Breast epithelium (tissue), 4 donors: ENCODE results near the gene BIN1. TPM values are rescaled to one million over a fixed set of nuclear protein-coding genes. Genes with fewer than 3 reads are reported as not detected.

Source experiments
- DNase-seq, 2 donors: peaks; one replicate each; pipeline ENCODE4 v3.0.0-alpha.2; 2019; ENCODE audit warnings: low spot score in 2 of 2
- H3K27ac ChIP-seq, 2 donors: fragments of 200-600 bp; sonication (generic) in 1 of 2; one replicate each; pipeline ENCODE4 v1.5.1; 2016 to 2019; ENCODE audit warnings: mild to moderate bottlenecking in 1 of 2
- H3K27me3 ChIP-seq, 2 donors: fragments of 200-600 bp; sonication (generic) in 1 of 2; one replicate each; pipeline versions ENCODE4 v1.5.1 to v1.6.0; 2017 to 2019; ENCODE audit warnings: control low read depth in 1 of 2, mild to moderate bottlenecking in 1 of 2
- H3K36me3 ChIP-seq: fragments of 200-600 bp; one replicate; pipeline ENCODE4 v1.5.1; 2019
- H3K4me1 ChIP-seq, 2 donors: fragments of 200-600 bp; sonication (generic); one replicate each; pipeline ENCODE4 v1.5.1; 2016 to 2019; ENCODE audit warnings: control low read depth in 1 of 2
- H3K4me3 ChIP-seq, 3 donors: fragments of 200-600 bp; sonication (generic); 1 replicate in 2 of 3; 2 replicates in 1 of 3; pipeline ENCODE4 v1.5.1; 2016 to 2019; ENCODE audit warnings: mild to moderate bottlenecking in 3 of 3, moderate library complexity in 2 of 3
- H3K9me3 ChIP-seq, 2 donors: fragments of 200-600 bp; sonication (generic) in 1 of 2; one replicate each; pipeline ENCODE4 v1.5.1; 2016 to 2019; ENCODE audit warnings: control low read depth in 1 of 2
- CTCF ChIP-seq, 3 donors: fragments of 450-650 bp; IDR thresholded peaks; one replicate each; pipeline ENCODE4 v1.5.1; 2016 to 2017; ENCODE audit warnings: antibody characterized with exemption in 3 of 3, mild to moderate bottlenecking in 3 of 3, moderate library complexity in 3 of 3
- POLR2A ChIP-seq: fragments of 450-650 bp; IDR thresholded peaks from one replicate; pipeline ENCODE4 v1.6.1; 2016; ENCODE audit warnings: antibody characterized with exemption, mild to moderate bottlenecking, moderate library complexity
- POLR2AphosphoS5 ChIP-seq, 3 donors: sonication (generic); formaldehyde crosslinking; IDR thresholded peaks; one replicate each; pipeline ENCODE4 v1.6.1; 2017; ENCODE audit warnings: antibody characterized with exemption in 3 of 3
- intact Hi-C: fragments of 100-400 bp; cut with DNase I; formaldehyde crosslinking; loops from one replicate; pipeline ENCODE4 v1.15.1; 2023; ENCODE audit warnings: low total_unique reads
- total RNA-seq, 3 donors: library from RNA; depleted of rRNA; stranded (reverse); fragments of >200 nt; gene quantifications; one replicate each; pipeline ENCODE4 v1.1.0, GENCODE V29; 2016

Gene BIN1
- total RNA-seq, 3 donors from 2014 or later: 30.1 to 74.4 (median 59.3) TPM

GRCh38 chr2:127118467-127118866 is 11.5 kb upstream of the BIN1 start:
- Histone ChIP-seq H3K4me3 (no peak overlapping the region), H3K27ac (no peak overlapping the region), H3K4me1 (no peaks in the 10 kb centered on the region), H3K36me3 (no peaks in the 10 kb centered on the region), H3K9me3 (no peaks in the 10 kb centered on the region), H3K27me3 (no peaks in the 10 kb centered on the region)
- TF ChIP-seq POLR2AphosphoS5 (IDR thresholded peaks at IDR 0.05) (no peak), CTCF (IDR thresholded peaks at IDR 0.05) (no peak), POLR2A (no peak)
- no peak for DNase-seq
- intact Hi-C loops: no loop called here

- H3K27me3 ChIP-seq: no peaks in the 10 kb centered on the region
- intact Hi-C loops: no loop called here
- no peak for TF ChIP-seq POLR2AphosphoS5 (IDR thresholded peaks at IDR 0.05)
- TF ChIP-seq CTCF (IDR thresholded peaks at IDR 0.05): no peak
- TF ChIP-seq POLR2A: no peak
- H3K9me3 ChIP-seq: no peaks in the 10 kb centered on the region
- H3K27ac ChIP-seq: no peak overlapping the region
- no peaks in the 10 kb centered on the region for H3K36me3 ChIP-seq
- H3K4me1 ChIP-seq: no peaks in the 10 kb centered on the region
- no peak overlapping the region for H3K4me3 ChIP-seq
- DNase-seq: no peak
Observed at GRCh38 chr2:127118038-127118437, 11.1 kb upstream of the BIN1 start.

- Histone ChIP-seq H3K4me3 (no peak overlapping the region), H3K27me3 (no peaks in the 10 kb centered on the region), H3K27ac (no peak overlapping the region), H3K36me3 (no peaks in the 10 kb centered on the region), H3K9me3 (no peaks in the 10 kb centered on the region), H3K4me1 (no peaks in the 10 kb centered on the region)
- TF ChIP-seq POLR2AphosphoS5 (IDR thresholded peaks at IDR 0.05): no peak
- TF ChIP-seq POLR2A: no peak
- TF ChIP-seq CTCF (IDR thresholded peaks at IDR 0.05): no peak
- no peak for DNase-seq
- intact Hi-C loops: no loop called here
Observed at GRCh38 chr2:127117603-127118002, 10.6 kb upstream of the BIN1 start.

GRCh38 chr2:127115471-127116199 is 8.7 kb upstream of the BIN1 start:
- Histone ChIP-seq H3K27me3 (no peaks in the 10 kb centered on the region), H3K4me1 (no peaks in the 10 kb centered on the region), H3K4me3 (no peak overlapping the region), H3K36me3 (no peaks in the 10 kb centered on the region), H3K27ac (no peak overlapping the region), H3K9me3 (no peaks in the 10 kb centered on the region)
- TF ChIP-seq POLR2A (no peak), CTCF (IDR thresholded peaks at IDR 0.05) (no peak), POLR2AphosphoS5 (IDR thresholded peaks at IDR 0.05) (no peak)
- intact Hi-C loops: no loop called here
- DNase-seq: peak in 1 of 2 donors; percentile 7

- Histone ChIP-seq H3K4me3 (no peak overlapping the region), H3K9me3 (no peaks in the 10 kb centered on the region), H3K27me3 (peaks cover 0 to 2% of the 10 kb centered on the region in 2 donors), H3K27ac (no peak overlapping the region), H3K36me3 (no peaks in the 10 kb centered on the region), H3K4me1 (no peaks in the 10 kb centered on the region)
- DNase-seq: no peak
- TF ChIP-seq POLR2A: no peak
- no peak for TF ChIP-seq CTCF (IDR thresholded peaks at IDR 0.05)
- TF ChIP-seq POLR2AphosphoS5 (IDR thresholded peaks at IDR 0.05): no peak
- intact Hi-C loops: no loop called here
Observed at GRCh38 chr2:127110985-127111384, 4.0 kb upstream of the BIN1 start.
